Loucy (cell line): ENCODE data around the gene NLRP10.

Source experiments
- EZH2phosphoT487 ChIP-seq: fragments of 200-600 bp; IDR thresholded peaks from 2 replicates; pipeline ENCODE4 v1.6.1; 2018; ENCODE audit warnings: antibody characterized with exemption, mild to moderate bottlenecking, moderate library complexity, borderline replicate concordance
- TF ChIP-seq, protein P1 (sequence below): fragments of 200-600 bp; sonication (generic); conservative IDR thresholded peaks from 2 replicates; pipeline ENCODE4 v1.5.1; 2014; ENCODE audit warnings: mild to moderate bottlenecking, antibody characterized with exemption, low read length

DNA sequence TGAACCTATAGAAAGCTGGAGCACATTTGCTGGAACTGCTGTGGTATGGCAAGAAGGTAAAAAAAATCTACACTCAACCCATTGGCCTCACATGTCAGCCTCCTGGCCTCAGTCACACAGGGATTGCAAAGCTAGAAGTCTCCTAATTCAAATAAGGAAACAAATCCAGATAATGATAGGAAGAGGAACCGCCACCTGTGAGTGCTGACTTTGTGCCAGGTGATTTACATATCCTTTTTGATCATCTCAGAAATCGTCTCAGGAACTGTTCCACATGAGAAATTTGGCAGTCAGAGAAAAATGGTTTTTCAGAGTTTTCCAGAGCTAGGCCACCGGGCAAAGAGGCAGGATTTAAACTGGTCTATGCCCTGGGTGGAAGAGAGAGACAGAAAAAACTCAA lies 986 bp downstream of the NLRP10 start:
- TF ChIP-seq, protein P1, sequence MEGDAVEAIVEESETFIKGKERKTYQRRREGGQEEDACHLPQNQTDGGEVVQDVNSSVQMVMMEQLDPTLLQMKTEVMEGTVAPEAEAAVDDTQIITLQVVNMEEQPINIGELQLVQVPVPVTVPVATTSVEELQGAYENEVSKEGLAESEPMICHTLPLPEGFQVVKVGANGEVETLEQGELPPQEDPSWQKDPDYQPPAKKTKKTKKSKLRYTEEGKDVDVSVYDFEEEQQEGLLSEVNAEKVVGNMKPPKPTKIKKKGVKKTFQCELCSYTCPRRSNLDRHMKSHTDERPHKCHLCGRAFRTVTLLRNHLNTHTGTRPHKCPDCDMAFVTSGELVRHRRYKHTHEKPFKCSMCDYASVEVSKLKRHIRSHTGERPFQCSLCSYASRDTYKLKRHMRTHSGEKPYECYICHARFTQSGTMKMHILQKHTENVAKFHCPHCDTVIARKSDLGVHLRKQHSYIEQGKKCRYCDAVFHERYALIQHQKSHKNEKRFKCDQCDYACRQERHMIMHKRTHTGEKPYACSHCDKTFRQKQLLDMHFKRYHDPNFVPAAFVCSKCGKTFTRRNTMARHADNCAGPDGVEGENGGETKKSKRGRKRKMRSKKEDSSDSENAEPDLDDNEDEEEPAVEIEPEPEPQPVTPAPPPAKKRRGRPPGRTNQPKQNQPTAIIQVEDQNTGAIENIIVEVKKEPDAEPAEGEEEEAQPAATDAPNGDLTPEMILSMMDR = no peak
- TF ChIP-seq EZH2phosphoT487 = no peak
